SKM-1 (cell line): Measurements from ENCODE around the gene THAP4.

ENCODE experiments used
- DNase-seq: peaks from one replicate; lab custom pipeline; 2025; ENCODE audit not compliant: unreplicated experiment; lab: John Stamatoyannopoulos, UW

Gene THAP4

DNA sequence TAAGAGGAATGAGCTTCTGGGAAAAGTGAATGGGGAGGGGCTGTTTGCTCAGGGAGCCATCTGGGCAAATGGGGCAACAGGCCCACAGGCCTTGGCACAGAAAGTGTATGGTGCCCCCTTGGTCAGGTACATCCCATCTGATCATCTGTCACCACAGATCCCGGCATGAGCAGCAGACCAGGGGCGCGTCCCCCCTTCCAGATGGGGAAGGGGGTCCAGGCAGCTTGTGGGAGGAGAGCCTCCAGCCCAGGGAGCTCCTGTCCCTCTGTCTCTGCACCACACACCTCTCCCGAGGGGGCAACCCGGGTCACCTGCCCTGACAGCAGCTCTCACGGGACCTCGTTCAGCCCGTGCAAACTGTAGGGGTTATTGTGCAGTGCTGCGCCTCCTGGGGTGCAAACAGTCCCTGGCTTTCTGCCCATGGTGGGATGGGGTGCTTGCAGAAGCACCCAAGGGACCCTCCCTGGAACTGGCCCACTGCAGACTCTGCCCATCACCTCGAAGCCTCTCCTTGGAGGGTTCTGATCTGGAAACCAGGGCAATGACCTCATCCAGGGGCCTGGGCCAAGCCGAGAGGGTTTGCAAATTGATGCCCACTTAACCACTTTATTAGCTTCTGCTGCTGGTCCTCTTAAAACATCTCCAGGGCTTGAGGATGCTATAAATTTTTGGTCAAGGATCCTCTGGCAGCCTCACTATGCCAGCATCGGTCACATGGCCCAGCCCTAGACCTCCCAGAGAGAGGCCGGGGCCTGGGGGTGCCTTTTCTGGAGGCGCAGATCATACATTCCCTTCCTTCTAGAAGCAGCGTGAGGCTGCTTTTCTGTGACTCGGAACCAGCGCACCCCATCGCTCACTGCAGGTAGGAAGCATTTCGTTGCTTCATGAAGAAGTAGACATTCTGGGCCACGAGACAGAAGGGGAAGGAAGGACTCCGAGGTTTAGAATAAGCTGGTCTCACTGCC lies 86.1 kb downstream of the THAP4 start:
- no peak for DNase-seq

DNA sequence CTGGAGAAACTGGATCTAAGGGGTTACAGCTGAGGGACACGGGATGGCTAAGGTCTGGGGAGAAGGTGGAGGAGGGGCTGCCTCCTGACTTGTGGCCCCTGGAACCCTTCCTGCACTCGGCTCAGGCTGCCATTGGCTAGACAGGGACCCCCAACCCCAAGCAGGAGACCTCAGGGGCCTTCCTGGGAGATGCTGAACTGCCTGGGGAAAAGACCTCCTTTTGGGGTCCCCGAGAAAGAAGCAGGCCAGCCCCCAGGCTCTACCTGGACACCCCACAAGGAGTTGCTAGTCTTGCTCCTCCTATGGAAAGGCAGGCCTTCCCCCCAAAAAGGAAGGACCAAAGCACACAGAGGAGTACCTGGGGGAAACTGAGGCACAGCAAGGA lies 88.5 kb downstream of the THAP4 start:
- DNase-seq = no peak

DNA sequence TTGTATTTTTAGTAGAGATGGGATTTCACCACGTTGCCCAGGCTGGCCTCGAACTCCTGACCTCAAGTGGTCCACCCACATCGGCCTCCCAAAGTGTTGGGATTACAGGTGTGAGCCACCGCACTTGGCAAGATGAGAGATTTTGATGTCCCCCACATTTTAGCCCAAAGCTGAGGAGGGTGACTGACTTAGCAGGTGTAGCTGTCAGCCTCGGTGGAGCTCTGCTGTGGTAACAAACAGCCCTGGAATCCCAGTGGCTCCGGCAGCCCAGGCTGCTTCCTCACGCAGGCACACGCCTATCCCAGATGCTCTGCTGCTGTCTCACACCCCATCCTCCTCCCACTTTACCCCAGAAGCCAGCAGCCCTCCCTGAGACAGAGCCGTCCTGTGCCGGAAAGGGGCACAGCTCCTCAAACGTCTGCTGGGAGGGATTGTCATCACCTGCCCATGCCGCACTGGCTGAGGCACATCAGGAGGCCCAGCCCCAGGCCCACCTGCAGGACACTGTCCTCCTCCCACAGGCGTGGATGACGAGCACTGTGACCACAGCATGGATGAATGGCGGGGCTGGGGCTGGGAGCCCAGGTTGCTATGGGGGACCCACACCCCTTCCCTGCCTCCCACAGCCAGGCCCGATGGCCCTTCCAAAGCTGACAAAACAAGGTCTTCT lies 89.0 kb downstream of the THAP4 start:
- DNase-seq = no peak

DNA sequence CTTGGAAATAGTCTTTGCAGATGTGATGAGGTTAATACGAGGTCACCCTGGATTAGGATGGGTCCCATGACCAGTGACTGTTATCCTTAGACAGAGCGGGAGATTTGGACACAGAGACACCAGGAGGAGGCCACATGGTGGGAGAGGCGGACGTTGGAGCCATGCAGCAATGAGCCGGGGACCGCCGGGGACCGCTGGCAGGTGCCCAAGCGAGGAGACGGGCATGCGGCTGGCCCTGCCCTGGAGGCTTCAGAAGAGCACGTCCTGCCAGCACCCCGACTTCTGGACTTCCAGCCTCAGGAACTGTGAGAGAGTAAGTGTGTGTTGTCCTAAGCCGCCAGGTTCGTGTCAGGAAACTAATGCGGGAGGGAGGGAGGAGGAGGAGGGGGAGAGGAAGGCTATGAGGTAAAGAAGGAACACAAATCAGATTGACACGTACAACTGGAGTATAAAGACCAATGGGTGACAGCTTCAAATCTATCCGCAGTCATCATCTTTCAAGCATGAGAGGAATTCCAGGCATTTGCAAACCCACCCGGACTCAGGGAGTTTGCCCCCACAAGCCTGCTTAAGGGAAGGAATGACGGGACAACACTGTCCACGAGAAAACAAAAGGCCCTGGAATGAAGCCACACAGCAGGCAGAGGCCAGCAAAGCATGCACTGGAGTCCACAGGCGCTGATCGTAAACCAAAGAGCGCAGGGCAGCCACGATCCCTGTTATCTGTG lies 90.0 kb downstream of the THAP4 start:
- DNase-seq = no peak

DNA sequence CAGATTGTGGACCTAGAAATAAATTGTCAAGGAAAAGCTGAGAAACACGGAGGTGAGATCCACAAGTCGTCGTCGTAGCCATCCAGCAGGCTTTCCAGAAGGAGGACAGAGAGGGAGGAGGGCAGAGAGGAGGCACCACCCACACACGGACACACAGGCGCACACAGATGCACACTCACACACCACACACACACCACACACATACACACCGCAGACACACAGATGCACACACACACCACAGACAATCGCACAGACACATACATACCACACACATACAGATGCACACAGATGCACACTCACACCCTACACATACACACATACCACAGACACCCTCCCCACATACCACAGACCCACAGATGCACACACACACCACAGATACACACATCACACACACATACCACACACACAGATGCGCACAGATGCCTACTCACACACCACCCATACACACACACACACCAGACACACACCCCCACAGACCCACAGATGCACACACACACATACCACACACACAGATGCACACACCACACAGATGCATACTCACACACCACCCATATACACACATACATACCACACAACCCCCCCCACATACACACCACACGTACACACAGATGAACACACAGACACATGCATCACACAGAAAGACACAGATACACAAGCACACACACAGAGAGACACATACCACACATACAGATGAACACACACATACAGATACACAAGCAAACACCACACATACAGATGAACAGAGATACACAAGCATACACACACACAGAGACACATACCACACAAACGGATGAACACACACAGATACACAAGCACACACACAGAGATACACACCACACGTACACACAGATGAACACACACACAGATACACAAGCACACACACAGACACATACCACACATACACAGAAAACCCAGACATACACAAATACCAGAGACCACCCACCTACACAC lies 91.2 kb downstream of the THAP4 start:
- no peak for DNase-seq

DNA sequence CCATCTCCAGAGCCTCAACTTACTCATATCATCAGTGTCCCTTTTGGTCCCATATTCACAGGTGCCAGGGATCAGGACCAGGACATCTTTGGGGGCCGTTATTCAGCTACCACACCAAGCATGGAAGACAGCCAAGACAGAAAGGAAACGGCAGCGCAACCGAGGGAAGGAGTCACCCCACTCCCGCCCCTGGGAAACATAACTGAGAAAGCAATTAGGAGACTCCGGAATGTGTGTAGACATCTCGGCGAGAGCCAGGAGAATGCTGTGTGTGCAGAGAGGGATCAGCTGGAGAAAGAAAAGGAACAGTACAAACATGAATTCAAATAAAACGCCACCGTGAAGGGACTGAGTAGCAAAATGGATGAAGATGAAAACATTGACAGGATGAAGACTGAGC lies 91.9 kb downstream of the THAP4 start:
- DNase-seq = no peak

DNA sequence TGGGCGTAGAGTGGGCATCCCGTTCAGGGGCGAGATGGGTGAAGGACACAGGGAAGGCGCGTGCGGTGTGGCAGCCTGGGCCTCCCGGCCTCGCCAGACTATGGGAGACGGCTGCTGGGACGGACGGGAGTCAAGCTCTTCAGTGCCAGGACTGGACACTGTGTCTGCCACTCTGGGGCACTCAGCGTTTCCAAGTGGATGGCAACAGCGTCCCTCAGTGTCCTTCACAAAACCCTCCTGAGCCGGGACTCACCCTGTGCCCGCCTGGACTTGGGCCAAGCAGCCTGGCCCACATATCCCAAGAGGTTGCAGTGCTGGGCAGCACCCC lies 94.7 kb downstream of the THAP4 start:
- no peak for DNase-seq

DNA sequence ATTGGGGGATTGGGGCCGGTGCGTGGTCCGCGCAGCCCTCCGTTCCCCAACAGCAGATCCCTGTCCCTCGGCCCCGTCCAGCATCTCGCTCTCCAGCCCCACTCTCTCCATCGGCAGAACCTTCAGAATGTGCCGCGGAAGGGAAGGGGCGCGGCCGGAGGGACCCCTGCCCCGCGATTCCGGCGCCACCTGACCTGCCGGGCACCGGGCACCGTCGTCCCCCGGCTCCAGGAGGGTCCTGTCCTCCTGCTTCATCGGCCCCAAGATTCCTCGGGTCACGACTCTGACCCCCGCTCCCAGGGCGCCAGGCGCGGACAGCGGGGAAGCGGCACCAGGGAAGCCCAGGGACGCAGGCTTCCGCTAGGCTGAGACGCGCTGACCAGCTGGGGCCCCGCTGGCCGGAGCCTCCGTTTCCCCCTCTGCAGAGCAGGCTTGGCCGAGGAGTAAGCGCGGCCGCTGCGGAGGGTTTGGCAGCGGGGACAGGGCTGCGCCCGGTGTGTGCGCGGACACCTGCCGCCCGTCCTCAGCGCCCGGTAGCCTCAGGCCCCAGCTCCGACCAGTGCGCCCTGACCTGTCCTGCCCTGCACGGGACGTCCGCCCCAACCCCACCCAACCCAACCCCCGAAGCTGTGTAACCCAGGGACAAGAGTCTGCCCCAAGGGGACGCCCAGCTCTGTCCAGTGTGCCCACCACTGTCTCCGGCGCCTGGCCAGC lies 95.2 kb downstream of the THAP4 start:
- DNase-seq = no peak

DNA sequence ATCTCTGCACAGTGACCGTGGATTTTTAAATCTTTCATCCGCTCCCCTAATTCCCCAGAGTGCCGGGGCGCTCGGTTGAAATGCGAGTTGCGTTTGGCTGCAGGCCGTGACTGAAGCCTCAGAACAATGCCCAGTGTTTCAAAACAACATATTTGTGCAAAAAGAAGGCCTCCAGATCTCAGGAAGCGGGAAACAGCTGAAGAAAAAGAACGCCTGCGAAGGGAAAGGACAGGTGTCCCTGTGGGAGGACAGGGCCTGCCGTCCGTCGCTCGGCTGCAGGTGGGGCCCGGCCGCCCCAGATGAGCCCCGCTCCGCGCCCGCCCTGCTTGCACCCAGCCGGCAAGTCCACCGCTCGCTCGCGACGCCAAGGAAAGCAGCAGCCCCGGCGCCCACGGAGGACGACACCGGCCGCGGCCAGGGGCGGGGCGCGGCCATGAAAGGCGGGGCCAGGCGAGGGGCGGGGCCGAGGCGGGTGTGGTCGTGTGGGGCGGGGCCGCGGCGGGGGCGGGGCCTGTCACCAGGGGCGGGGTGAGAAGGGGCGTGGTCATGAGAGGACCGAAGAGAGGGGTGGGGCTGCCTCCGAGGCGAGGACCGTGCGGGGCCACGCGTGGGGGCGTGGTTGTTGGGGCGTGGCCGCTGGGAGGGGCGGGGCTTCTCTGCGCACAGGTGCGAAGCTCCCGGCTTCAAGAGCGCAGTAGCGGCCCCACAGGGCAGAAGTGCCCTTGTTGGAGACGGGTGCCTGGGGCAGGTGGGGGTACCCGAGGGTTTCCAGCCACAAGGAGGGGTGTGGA lies 96.0 kb downstream of the THAP4 start:
- no peak for DNase-seq

DNA sequence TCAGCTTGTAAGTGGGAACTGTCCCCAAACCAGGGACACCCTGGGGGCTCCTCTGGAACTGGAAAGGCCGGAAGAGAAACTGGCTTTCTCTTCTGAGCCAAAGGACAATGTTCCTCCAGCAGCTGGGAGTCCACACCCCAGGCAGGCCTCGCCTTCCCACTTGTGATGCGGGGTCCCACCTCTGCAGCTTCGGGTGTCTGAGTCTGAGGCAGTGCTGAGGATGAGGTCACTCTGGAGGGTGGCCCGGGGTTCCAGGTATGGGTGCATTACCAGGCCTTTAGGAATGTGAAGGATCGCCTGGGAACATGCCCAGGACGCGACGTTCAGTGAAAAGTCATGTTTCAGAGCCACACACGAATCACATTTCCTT lies 96.6 kb downstream of the THAP4 start:
- DNase-seq = no peak

DNA sequence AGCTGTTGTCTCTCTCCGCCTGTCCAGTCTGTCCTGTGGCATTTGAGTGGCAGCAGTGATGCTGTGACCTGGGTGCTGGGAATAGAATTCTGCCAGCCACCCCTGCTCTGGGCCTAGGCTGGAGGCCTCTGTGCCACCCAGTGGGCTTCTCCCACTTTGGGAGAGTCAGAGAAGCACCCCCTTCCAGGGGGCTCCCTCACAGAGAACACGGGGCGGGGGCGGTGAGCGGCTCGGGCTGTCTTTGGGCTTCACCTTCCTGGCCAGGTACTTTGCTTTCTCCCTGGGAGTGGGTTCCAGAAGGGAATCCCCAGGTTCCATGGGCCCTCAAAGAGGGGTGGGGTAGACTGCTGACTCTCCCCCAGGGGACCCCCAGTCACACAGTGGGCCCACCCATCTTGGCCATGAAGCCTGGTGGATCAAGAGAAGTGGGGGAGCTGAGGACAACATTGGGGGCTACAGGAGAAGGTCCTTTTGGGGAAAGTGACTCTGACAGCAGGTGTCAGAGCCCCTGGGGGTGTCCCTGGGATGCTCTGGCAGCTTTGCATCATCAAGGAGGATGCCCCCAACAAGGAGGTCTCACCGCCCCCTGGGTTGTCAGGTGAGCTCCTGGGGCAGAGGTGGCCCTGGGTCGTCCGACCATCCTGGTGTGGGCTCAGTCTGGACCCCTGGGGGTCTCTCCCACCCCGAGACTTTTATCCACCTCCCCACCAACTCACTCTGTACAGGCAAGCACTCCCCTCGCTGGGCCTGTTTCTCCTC lies 97.2 kb downstream of the THAP4 start:
- no peak for DNase-seq

DNA sequence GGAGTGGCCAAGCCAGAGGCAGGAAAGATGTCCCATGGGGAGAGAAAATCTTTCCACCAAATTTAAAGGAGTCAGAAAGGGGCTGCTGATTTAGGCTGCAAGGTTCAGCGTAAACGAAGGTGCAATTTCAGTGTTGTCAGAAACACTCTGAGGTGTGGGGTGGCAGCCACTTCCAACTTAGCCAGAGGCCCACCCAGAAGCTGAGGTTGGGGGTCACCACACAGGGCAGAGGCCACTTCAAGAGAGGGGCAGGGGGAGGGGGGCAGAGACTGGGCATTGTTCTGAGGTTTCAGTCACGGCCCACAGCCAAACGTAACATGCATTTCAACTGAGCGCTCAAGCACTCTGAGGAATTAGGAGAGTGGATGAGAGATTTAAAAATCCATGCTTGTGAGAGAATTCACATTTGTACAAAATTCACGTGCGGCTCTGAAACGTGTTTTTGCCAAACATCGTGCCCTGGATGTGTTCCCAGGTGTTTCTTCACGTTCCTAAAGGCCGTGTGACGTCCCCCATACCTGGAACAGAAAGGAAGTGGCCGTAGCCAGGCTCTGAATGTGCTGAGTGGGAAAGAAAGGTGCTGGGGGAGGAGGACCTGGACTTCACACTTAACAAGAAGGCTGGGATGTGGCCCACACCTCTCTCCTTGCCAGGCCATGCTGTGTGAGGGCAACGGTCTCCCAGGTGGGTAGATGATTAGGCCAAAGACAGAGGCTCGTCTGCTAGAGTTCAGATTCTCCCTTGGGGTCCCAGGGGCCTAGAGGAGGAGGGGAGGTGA lies 97.9 kb downstream of the THAP4 start:
- no peak for DNase-seq

DNA sequence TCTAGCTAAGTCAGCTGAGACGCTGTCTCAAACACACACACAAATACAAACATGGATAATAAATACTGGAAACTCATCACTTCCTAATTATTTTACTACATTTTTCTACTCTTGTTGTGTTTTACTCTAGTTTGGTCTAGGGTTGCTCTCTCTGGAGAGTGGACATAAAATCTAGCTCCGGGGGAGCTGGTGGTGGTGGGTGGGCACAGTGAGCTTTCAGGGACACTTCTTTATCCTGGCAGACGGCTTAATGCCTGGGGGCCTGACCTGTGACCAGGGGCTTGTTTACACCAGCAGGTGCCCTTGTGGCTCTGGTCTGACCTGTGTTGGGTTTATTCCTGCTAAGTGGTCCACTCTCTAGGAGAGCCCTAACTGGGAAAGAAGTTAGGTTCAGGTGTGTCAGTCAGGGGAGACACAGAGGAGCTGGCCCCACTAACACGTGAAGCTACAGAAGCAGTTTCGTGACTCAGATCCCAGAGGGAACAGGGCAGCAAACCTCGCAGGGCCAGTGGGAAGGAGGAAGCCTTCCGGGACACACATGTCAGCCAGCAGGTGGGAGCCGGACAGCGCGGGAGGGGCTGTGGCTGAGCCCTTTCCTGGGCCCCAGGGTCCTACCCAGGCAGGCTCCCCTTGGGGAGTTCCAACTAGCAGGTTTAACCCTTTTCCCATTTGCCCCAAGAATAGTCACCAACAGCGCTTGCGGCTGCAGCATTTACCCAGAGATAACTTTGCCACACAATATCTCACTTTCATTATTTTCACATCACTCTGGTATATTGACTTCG lies 100.9 kb downstream of the THAP4 start:
- no peak for DNase-seq

DNA sequence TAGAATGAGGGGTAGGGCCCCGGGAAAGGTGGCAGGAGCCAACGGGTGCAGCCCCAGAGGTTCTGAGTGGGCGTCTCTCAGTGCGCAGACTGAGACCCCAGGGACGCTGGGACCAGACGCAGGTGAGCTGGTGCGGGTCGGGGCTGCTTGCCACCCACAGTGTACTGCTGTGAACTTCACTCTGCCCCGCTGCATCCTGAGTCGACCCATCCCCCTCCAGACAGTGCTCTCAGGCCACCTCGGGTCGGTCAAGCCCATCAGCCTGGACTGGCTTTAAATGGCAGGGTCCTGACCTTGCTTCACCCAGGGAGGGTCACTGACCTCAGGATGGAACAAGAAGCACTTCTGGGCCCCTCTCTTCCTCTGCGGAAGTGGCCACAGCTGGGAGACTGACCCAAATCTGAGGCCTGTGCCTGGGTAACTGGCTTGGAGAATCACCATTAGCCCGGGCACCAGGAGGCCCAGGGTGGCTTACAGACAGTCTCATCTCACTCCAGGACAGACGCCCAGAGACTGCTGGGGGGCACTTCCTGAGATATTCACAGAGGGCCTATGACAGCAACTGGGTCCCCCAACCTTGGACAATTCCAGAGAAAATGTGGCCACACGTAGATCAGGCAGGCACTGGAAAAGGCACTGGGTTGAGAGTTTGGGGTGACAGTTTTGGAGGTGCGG lies 102.1 kb downstream of the THAP4 start:
- no peak for DNase-seq
